Measurements from ENCODE around the gene DNASE1L3. TPM values are rescaled to one million over a fixed set of nuclear protein-coding genes. Genes with fewer than 3 reads are reported as not detected.
A peak's percentile ranks its signal among the peaks of the same experiment; 100 is the strongest.

DNASE1L3 gene
- under 1 TPM in 1 of 2 experiments, not detected in 1; 0.66 TPM for total RNA-seq
- polyA plus RNA-seq = not detected
- 0 reads per million in 6 experiments for total RNA-seq

GRCh38 chr3:58210761-58211460 lies at the start of gene DNASE1L3:
Gene DNASE1L3 (minus strand): TSS chr3:58210972. CDS start chr3:58210906, 66 bp downstream.
- Mint-ChIP-seq H3K4me3 (no peak within 1 kb of the TSS), H3K4me1 (peaks cover 0 to 30% (median 4%) of the 10 kb centered on the region in 4 donors), H3K9me3 (no peaks in the 10 kb centered on the region), H3K27me3 (peaks cover 0 to 7% (median 4%) of the 10 kb centered on the region in 5 donors), H3K36me3 (no peaks in the 10 kb centered on the region), H3K27ac (peak within 1 kb of the TSS in 1 of 10 donors; percentile 19)
- POLR2A ChIA-PET = interaction anchor here (0.5 to 0.7 kb wide), 2 partner anchors 128 to 201 kb away, joined by 3 to 4 read pairs; no protein-coding TSS in a partner anchor
- DNase-seq = no peak
- ATAC-seq = no peak

- H3K4me3 Mint-ChIP-seq = no peak overlapping the region
- H3K36me3 Mint-ChIP-seq = peaks cover 5 to 39% (median 20%) of the 10 kb centered on the region in 3 donors
- DNase-seq (no peak), ATAC-seq (no peak)
- H3K27me3 Mint-ChIP-seq = no peaks in the 10 kb centered on the region
- peaks cover 0 to 3% (median 1%) of the 10 kb centered on the region in 4 donors for H3K4me1 Mint-ChIP-seq
- no peak overlapping the region for H3K27ac Mint-ChIP-seq
- POLR2A ChIA-PET = no interaction called here
- H3K9me3 Mint-ChIP-seq = no peaks in the 10 kb centered on the region
Observed at GRCh38 chr3:58260261-58260731, 49.5 kb upstream of the DNASE1L3 start.

GRCh38 chr3:58258392-58259055 lies 47.8 kb upstream of the DNASE1L3 start:
- no peaks in the 10 kb centered on the region for H3K9me3 Mint-ChIP-seq
- no peak overlapping the region for H3K4me3 Mint-ChIP-seq
- no peak for DNase-seq
- peak overlapping the region in 1 of 10 donors; percentile 40 for H3K27ac Mint-ChIP-seq
- peaks cover 5 to 39% (median 20%) of the 10 kb centered on the region in 3 donors for H3K36me3 Mint-ChIP-seq
- no peak for ATAC-seq
- H3K27me3 Mint-ChIP-seq = no peaks in the 10 kb centered on the region
- peaks cover 0 to 3% (median 1%) of the 10 kb centered on the region in 4 donors for H3K4me1 Mint-ChIP-seq
- POLR2A ChIA-PET = no interaction called here

GRCh38 chr3:58256511-58256910 lies 45.7 kb upstream of the DNASE1L3 start:
- no peak overlapping the region for H3K27ac Mint-ChIP-seq
- no peak overlapping the region for H3K4me3 Mint-ChIP-seq
- DNase-seq (no peak), ATAC-seq (no peak)
- H3K4me1 Mint-ChIP-seq = peaks cover 0 to 8% (median 2%) of the 10 kb centered on the region in 4 donors
- no peaks in the 10 kb centered on the region for H3K27me3 Mint-ChIP-seq
- H3K36me3 Mint-ChIP-seq = peaks cover 5 to 42% (median 20%) of the 10 kb centered on the region in 3 donors
- H3K9me3 Mint-ChIP-seq = no peaks in the 10 kb centered on the region
- POLR2A ChIA-PET = no interaction called here

GRCh38 chr3:58256061-58256460 lies 45.3 kb upstream of the DNASE1L3 start:
- ATAC-seq (no peak), DNase-seq (no peak)
- no peaks in the 10 kb centered on the region for H3K9me3 Mint-ChIP-seq
- H3K4me1 Mint-ChIP-seq = peaks cover 0 to 8% (median 2%) of the 10 kb centered on the region in 4 donors
- H3K27me3 Mint-ChIP-seq = no peaks in the 10 kb centered on the region
- peaks cover 5 to 45% (median 20%) of the 10 kb centered on the region in 3 donors for H3K36me3 Mint-ChIP-seq
- H3K27ac Mint-ChIP-seq = peak overlapping the region in 1 of 10 donors; percentile 7
- POLR2A ChIA-PET = interaction anchor here (0.7 kb wide), 1 partner anchor 1430 kb away, joined by 4 read pairs; no protein-coding TSS in a partner anchor
- no peak overlapping the region for H3K4me3 Mint-ChIP-seq

- ATAC-seq = no peak
- Mint-ChIP-seq H3K9me3 (no peaks in the 10 kb centered on the region), H3K27me3 (no peaks in the 10 kb centered on the region), H3K36me3 (peaks cover 5 to 44% (median 18%) of the 10 kb centered on the region in 3 donors), H3K27ac (no peak overlapping the region), H3K4me3 (no peak overlapping the region), H3K4me1 (peaks cover 0 to 11% (median 4%) of the 10 kb centered on the region in 4 donors)
- POLR2A ChIA-PET = no interaction called here
- no peak for DNase-seq
Observed at GRCh38 chr3:58254144-58254543, 43.4 kb upstream of the DNASE1L3 start.

GRCh38 chr3:58251631-58252035 lies 40.9 kb upstream of the DNASE1L3 start:
- Mint-ChIP-seq H3K4me3 (no peak overlapping the region), H3K27ac (no peak overlapping the region), H3K36me3 (peaks cover 0 to 23% (median 1%) of the 10 kb centered on the region in 3 donors), H3K4me1 (peaks cover 0 to 14% (median 4%) of the 10 kb centered on the region in 4 donors), H3K9me3 (no peaks in the 10 kb centered on the region), H3K27me3 (no peaks in the 10 kb centered on the region)
- POLR2A ChIA-PET = no interaction called here
- DNase-seq (no peak), ATAC-seq (no peak)

GRCh38 chr3:58250093-58250707 lies 39.4 kb upstream of the DNASE1L3 start:
- no peak overlapping the region for H3K4me3 Mint-ChIP-seq
- DNase-seq (no peak), ATAC-seq (no peak)
- peaks cover 0 to 17% (median 0%) of the 10 kb centered on the region in 3 donors for H3K36me3 Mint-ChIP-seq
- POLR2A ChIA-PET = no interaction called here
- no peaks in the 10 kb centered on the region for H3K27me3 Mint-ChIP-seq
- peaks cover 0 to 14% (median 2%) of the 10 kb centered on the region in 4 donors for H3K4me1 Mint-ChIP-seq
- no peaks in the 10 kb centered on the region for H3K9me3 Mint-ChIP-seq
- peak overlapping the region in 3 of 10 donors; percentile 38 to 66 (median 52) for H3K27ac Mint-ChIP-seq

GRCh38 chr3:58249358-58250092 lies 38.8 kb upstream of the DNASE1L3 start:
- POLR2A ChIA-PET = no interaction called here
- Mint-ChIP-seq H3K36me3 (peaks cover 0 to 17% (median 0%) of the 10 kb centered on the region in 3 donors), H3K27me3 (no peaks in the 10 kb centered on the region), H3K27ac (peak overlapping the region in 1 of 10 donors; percentile 11), H3K9me3 (no peaks in the 10 kb centered on the region), H3K4me1 (peaks cover 0 to 14% (median 2%) of the 10 kb centered on the region in 4 donors), H3K4me3 (no peak overlapping the region)
- no peak for DNase-seq
- no peak for ATAC-seq

GRCh38 chr3:58246148-58247047 lies 35.6 kb upstream of the DNASE1L3 start:
- DNase-seq = no peak
- Mint-ChIP-seq H3K4me1 (peaks cover 6 to 10% (median 8%) of the 10 kb centered on the region in 4 donors), H3K36me3 (peaks cover 0 to 6% (median 0%) of the 10 kb centered on the region in 3 donors), H3K27ac (peak overlapping the region in 1 of 10 donors; percentile 51), H3K9me3 (no peaks in the 10 kb centered on the region), H3K27me3 (no peaks in the 10 kb centered on the region), H3K4me3 (no peak overlapping the region)
- POLR2A ChIA-PET = interaction anchor here (0.7 kb wide), 1 partner anchor 195 kb away, joined by 3 read pairs; no protein-coding TSS in a partner anchor
- no peak for ATAC-seq

GRCh38 chr3:58243976-58244585 lies 33.3 kb upstream of the DNASE1L3 start:
- H3K4me1 Mint-ChIP-seq = peaks cover 8 to 14% (median 10%) of the 10 kb centered on the region in 4 donors
- ATAC-seq (no peak), DNase-seq (no peak)
- no peaks in the 10 kb centered on the region for H3K9me3 Mint-ChIP-seq
- POLR2A ChIA-PET = no interaction called here
- no peaks in the 10 kb centered on the region for H3K36me3 Mint-ChIP-seq
- no peak overlapping the region for H3K27ac Mint-ChIP-seq
- H3K27me3 Mint-ChIP-seq = no peaks in the 10 kb centered on the region
- H3K4me3 Mint-ChIP-seq = no peak overlapping the region

All from naive thymus-derived CD8-positive, alpha-beta T cell (primary cell).